Osteoblast (primary cell): ENCODE measurements around the gene ZNF564. TPM values are rescaled to one million over a fixed set of nuclear protein-coding genes. Genes with fewer than 3 reads are reported as not detected.

Experiments
- DNase-seq: peaks from one replicate; pipeline ENCODE4 v3.0.0; 2011; ENCODE audit warnings: low spot score, mixed read lengths; ENCODE audit not compliant: insufficient read length; ENCODE audit errors: missing footprints
- H2AFZ ChIP-seq: 2 replicates; pipeline ENCODE4 v1.6.0; 2011; ENCODE audit warnings: mild to moderate bottlenecking, low read length
- H3K27ac ChIP-seq: 2 replicates; pipeline ENCODE4 v1.5.1; 2011; ENCODE audit warnings: mild to moderate bottlenecking, low read depth, low read length, moderate library complexity
- H3K27me3 ChIP-seq: 2 replicates; pipeline ENCODE4 v1.6.0; 2012; ENCODE audit warnings: mild to moderate bottlenecking, control low read depth, inconsistent platforms, low read length, moderate library complexity; ENCODE audit not compliant: insufficient read depth
- H3K36me3 ChIP-seq: 2 replicates; pipeline ENCODE4 v1.5.1; 2011; ENCODE audit warnings: mild to moderate bottlenecking, low read length, control low read depth, moderate library complexity; ENCODE audit not compliant: insufficient read depth
- H3K4me1 ChIP-seq: 2 replicates; pipeline ENCODE4 v1.5.1; 2011; ENCODE audit warnings: mild to moderate bottlenecking, low read length, control low read depth, moderate library complexity; ENCODE audit not compliant: insufficient read depth
- H3K4me2 ChIP-seq: 2 replicates; pipeline ENCODE4 v1.6.0; 2011; ENCODE audit warnings: mild to moderate bottlenecking, low read length; ENCODE audit not compliant: insufficient read depth
- H3K4me3 ChIP-seq: fragments of 200-600 bp; sonication (generic); 3 replicates; pipeline ENCODE4 v1.5.1; 2012; ENCODE audit warnings: mild to moderate bottlenecking, low read length, inconsistent platforms; ENCODE audit not compliant: insufficient read depth
- H3K79me2 ChIP-seq: 2 replicates; pipeline ENCODE4 v1.6.0; 2012; ENCODE audit warnings: mild to moderate bottlenecking, low read length, control low read depth, inconsistent platforms; ENCODE audit not compliant: insufficient read depth
- H3K9me3 ChIP-seq: 2 replicates; pipeline ENCODE4 v1.5.1; 2011; ENCODE audit warnings: low read depth, low read length, control low read depth
- H4K20me1 ChIP-seq: 2 replicates; pipeline ENCODE4 v1.6.0; 2012; ENCODE audit warnings: mild to moderate bottlenecking, low read length, control low read depth; ENCODE audit not compliant: insufficient read depth
- CTCF ChIP-seq: IDR thresholded peaks from 2 replicates; pipeline ENCODE4 v1.5.1; 2011; ENCODE audit warnings: mild to moderate bottlenecking, low read depth, low read length, moderate library complexity; ENCODE audit errors: extremely low read depth
- total RNA-seq: library from RNA; depleted of rRNA; stranded (reverse); fragments of >200 nt; gene quantifications from 2 replicates; pipeline ENCODE4 v1.2.3, GENCODE V29; 2012

ZNF564 gene
- total RNA-seq, 1 donor, result 9.0 TPM

GRCh38 chr19:12543855-12544254 lies 7.4 kb downstream of the ZNF564 start:
- DNase-seq, result no peak
- peak overlapping the region; percentile 42 for H3K27ac ChIP-seq
- H4K20me1 ChIP-seq, result peaks cover 20% of the 10 kb centered on the region
- H3K36me3 ChIP-seq, result peaks cover 16% of the 10 kb centered on the region
- peaks cover 12% of the 10 kb centered on the region for H3K4me1 ChIP-seq
- peak overlapping the region; percentile 45 for H3K4me2 ChIP-seq
- no peaks in the 10 kb centered on the region for H3K27me3 ChIP-seq
- no peak overlapping the region for H2AFZ ChIP-seq
- peaks cover 70% of the 10 kb centered on the region for H3K79me2 ChIP-seq
- peaks cover 2% of the 10 kb centered on the region for H3K9me3 ChIP-seq
- no peak for TF ChIP-seq CTCF
- H3K4me3 ChIP-seq, result no peak overlapping the region

GRCh38 chr19:12527034-12527836 lies 24.0 kb downstream of the ZNF564 start:
- H2AFZ ChIP-seq, result no peak overlapping the region
- H3K36me3 ChIP-seq, result peaks cover 47% of the 10 kb centered on the region
- H3K79me2 ChIP-seq, result peaks cover 21% of the 10 kb centered on the region
- no peaks in the 10 kb centered on the region for H3K4me1 ChIP-seq
- TF ChIP-seq CTCF, result no peak
- no peak for DNase-seq
- no peaks in the 10 kb centered on the region for H4K20me1 ChIP-seq
- no peak overlapping the region for H3K4me3 ChIP-seq
- peaks cover 64% of the 10 kb centered on the region for H3K9me3 ChIP-seq
- H3K27me3 ChIP-seq, result no peaks in the 10 kb centered on the region
- no peak overlapping the region for H3K4me2 ChIP-seq
- H3K27ac ChIP-seq, result no peak overlapping the region

GRCh38 chr19:12526542-12526941 lies 24.7 kb downstream of the ZNF564 start:
- Histone ChIP-seq H3K4me1 (no peaks in the 10 kb centered on the region), H2AFZ (no peak overlapping the region), H3K9me3 (peaks cover 67% of the 10 kb centered on the region), H3K4me2 (no peak overlapping the region), H3K27ac (no peak overlapping the region), H3K27me3 (no peaks in the 10 kb centered on the region), H3K79me2 (peaks cover 16% of the 10 kb centered on the region), H3K36me3 (peaks cover 43% of the 10 kb centered on the region), H4K20me1 (no peaks in the 10 kb centered on the region), H3K4me3 (no peak overlapping the region)
- no peak for DNase-seq
- no peak for TF ChIP-seq CTCF

GRCh38 chr19:12521996-12522395 lies 29.3 kb downstream of the ZNF564 start:
- Histone ChIP-seq H3K79me2 (no peaks in the 10 kb centered on the region), H3K4me1 (no peaks in the 10 kb centered on the region), H3K9me3 (peaks cover 45% of the 10 kb centered on the region), H3K27ac (no peak overlapping the region), H3K27me3 (no peaks in the 10 kb centered on the region), H3K4me3 (no peak overlapping the region), H3K4me2 (no peak overlapping the region), H4K20me1 (no peaks in the 10 kb centered on the region), H3K36me3 (peaks cover 19% of the 10 kb centered on the region), H2AFZ (no peak overlapping the region)
- TF ChIP-seq CTCF, result no peak
- DNase-seq, result no peak
